ENCODE data around the gene CACNB2. TPM values are rescaled to one million over a fixed set of nuclear protein-coding genes. Genes with fewer than 3 reads are reported as not detected.

Gene CACNB2
- total and polyA plus RNA-seq, 10 of the 15 experiments (the other 5 are each of a cell fraction or from before 2014, with no cell fraction given), result 0.62 to 8.1 (median 1.2) TPM

DNA sequence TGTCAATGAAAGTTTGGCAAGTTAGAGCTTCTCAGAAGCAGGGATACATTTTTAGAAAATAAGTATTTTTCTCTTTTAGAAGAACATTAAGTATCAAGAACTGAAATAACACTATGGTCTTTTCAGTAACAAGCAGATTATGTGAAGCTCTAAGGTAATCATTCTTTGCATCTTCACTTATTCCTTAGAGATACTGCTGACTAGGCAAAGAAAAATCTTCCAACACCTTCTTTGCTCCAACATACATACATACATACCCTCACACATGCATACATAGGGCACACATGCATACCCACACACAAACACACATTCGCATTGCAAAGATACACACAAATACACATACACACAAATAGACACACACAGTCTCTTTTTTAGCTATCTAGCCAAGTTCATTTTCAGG is 37.8 kb upstream of the CACNB2 start:
- Histone ChIP-seq H3K4me2 (ENCODE audit: control insufficient read depth, insufficient read depth) (no peak overlapping the region), H3K27me3 (replicated peaks in 1 of 2; ENCODE audit: control insufficient read depth in 2 of 2, insufficient read depth in 2 of 2, low read length in 1 of 2) (no peaks in the 10 kb centered on the region), H3K9ac (ENCODE audit: control insufficient read depth, insufficient read depth, low read length) (no peak overlapping the region), H3K27ac (ENCODE audit: control insufficient read depth, insufficient read depth) (no peak overlapping the region), H4K20me1 (ENCODE audit: control insufficient read depth, insufficient read depth) (no peaks in the 10 kb centered on the region), H3K4me3 (no peak overlapping the region), H3K36me3 (ENCODE audit: control insufficient read depth in 2 of 2, insufficient read depth in 2 of 2, low read length in 1 of 2) (no peaks in the 10 kb centered on the region), H3K4me1 (ENCODE audit: control insufficient read depth, insufficient read depth, low read length) (no peaks in the 10 kb centered on the region), H2AFZ (ENCODE audit: control insufficient read depth, low read depth, low read length) (no peak overlapping the region), H3K9me3 (replicated peaks; ENCODE audit: control insufficient read depth, insufficient read depth, low read length) (no peaks in the 10 kb centered on the region), H3K79me2 (ENCODE audit: control insufficient read depth, insufficient read depth, low read length) (no peaks in the 10 kb centered on the region)
- CTCF ChIA-PET, result interaction anchor here (1.2 to 1.6 kb wide), 2 partner anchors 10 to 254 kb away, joined by 3 read pairs; no protein-coding TSS in a partner anchor
- no TSS peak for BruUV-seq (replicated peaks)
- DNase-seq (ENCODE audit: low read depth, low spot score), result no peak
- no peak for ATAC-seq
- intact Hi-C loops (cut with micrococcal nuclease; ENCODE audit: unreplicated experiment), result loop anchor here (5.0 kb wide), 3 partner anchors 120 to 295 kb away; partner anchors contain the start of gene MRC1
- in situ Hi-C loops (cut with MboI), result loop anchor here (10.0 kb wide), 1 partner anchor 498 kb away; no protein-coding TSS in a partner anchor
- TF ChIP-seq EGR1 (IDR thresholded peaks at IDR 0.05; ENCODE audit: borderline replicate concordance in 1 of 2, low read depth in 2 of 2, low read length in 2 of 2) (no peak), HSF1 (IDR thresholded peaks at IDR 0.05; ENCODE audit: low read depth, low read length) (no peak), CHD1 (IDR thresholded peaks at IDR 0.05; ENCODE audit: low read depth, low read length) (no peak), HDGF (IDR thresholded peaks at IDR 0.05) (no peak), EP300 (IDR thresholded peaks at IDR 0.05; ENCODE audit: borderline replicate concordance in 1 of 2, control insufficient read depth in 1 of 2, low read depth in 2 of 2, low read length in 2 of 2) (no peak)
- TF ChIP-seq, protein P1, sequence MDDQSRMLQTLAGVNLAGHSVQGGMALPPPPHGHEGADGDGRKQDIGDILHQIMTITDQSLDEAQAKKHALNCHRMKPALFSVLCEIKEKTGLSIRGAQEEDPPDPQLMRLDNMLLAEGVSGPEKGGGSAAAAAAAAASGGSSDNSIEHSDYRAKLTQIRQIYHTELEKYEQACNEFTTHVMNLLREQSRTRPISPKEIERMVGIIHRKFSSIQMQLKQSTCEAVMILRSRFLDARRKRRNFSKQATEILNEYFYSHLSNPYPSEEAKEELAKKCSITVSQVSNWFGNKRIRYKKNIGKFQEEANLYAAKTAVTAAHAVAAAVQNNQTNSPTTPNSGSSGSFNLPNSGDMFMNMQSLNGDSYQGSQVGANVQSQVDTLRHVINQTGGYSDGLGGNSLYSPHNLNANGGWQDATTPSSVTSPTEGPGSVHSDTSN (IDR thresholded peaks at IDR 0.05; ENCODE audit: insufficient replicate concordance, low read depth, low read length), result no peak
- SMC1A ChIA-PET (ENCODE audit: uncharacterized antibody, unreplicated experiment), result no interaction called here
- POLR2A ChIA-PET, result no interaction called here
- 94% methylated on average over 1 of the region's 1 CpG for WGBS (ENCODE audit: insufficient coverage, insufficient replicate concordance, low lambda C conversion rate, missing lambda C conversion rate)
- FAIRE-seq, result no peak
- RAD21 ChIA-PET (ENCODE audit: unreplicated experiment), result interaction anchor here (1.2 to 1.7 kb wide), 2 partner anchors 119 to 192 kb away, joined by 3 to 4 read pairs; no protein-coding TSS in a partner anchor

Data from GM12878 (cell line).